HEK293 (cell line): ENCODE measurements around the gene CD3G.

Experiments
- CTCF ChIA-PET: fragments of 350-600 bp; formaldehyde crosslinking; extraction: SDS; loops from one replicate; lab custom pipeline; 2021; ENCODE audit warnings: antibody characterized with exemption; lab: Yijun Ruan, JAX
- POLR2A ChIA-PET: fragments of 300-600 bp; formaldehyde crosslinking; extraction: SDS; loops from one replicate; lab custom pipeline; 2020; ENCODE audit warnings: antibody characterized with exemption, inconsistent platforms; lab: Yijun Ruan, JAX
- H3K27ac ChIP-seq: fragments of 200-500 bp; sonication (Bioruptor generic); 2 replicates; pipeline ENCODE4 v1.5.1; 2014; ENCODE audit warnings: low read depth, low read length, control low read depth, inconsistent platforms; ENCODE audit errors: extremely low read depth
- H3K36me3 ChIP-seq, 2 experiments: fragments of 200-500 bp in 1 of 2; sonication (Bioruptor generic) in 1 of 2; 1 replicate in 1 of 2; 2 replicates in 1 of 2; pipeline ENCODE4 v1.5.1; 2014 to 2017; ENCODE audit warnings: inconsistent platforms in 2 of 2, low read length in 2 of 2; ENCODE audit not compliant: control insufficient read depth in 2 of 2, insufficient read depth in 1 of 2
- H3K4me1 ChIP-seq: fragments of 200-500 bp; sonication (Bioruptor generic); 2 replicates; pipeline ENCODE4 v1.5.1; 2014; ENCODE audit warnings: mild to moderate bottlenecking, low read length, inconsistent platforms; ENCODE audit not compliant: control insufficient read depth, insufficient read depth
- H3K4me3 ChIP-seq: 2 replicates; pipeline ENCODE4 v1.5.1; 2011; ENCODE audit warnings: low read depth, mild to moderate bottlenecking, control low read depth, low read length, moderate library complexity
- H3K9me3 ChIP-seq: fragments of 200-500 bp; sonication (Bioruptor generic); 2 replicates; pipeline ENCODE4 v1.5.1; 2014; ENCODE audit warnings: low read depth, low read length, inconsistent platforms; ENCODE audit not compliant: control insufficient read depth, insufficient read depth
- FEZF1 ChIP-seq: fragments of 450-650 bp; formaldehyde crosslinking; IDR thresholded peaks from 2 replicates; pipeline ENCODE4 v1.5.1; 2016; ENCODE audit warnings: missing biosample characterization, missing genetic modification characterization
- GFI1B ChIP-seq: fragments of 450-650 bp; formaldehyde crosslinking; IDR thresholded peaks from 2 replicates; pipeline ENCODE4 v1.5.1; 2016; ENCODE audit warnings: missing biosample characterization, missing genetic modification characterization
- GLI2 ChIP-seq: fragments of 450-650 bp; formaldehyde crosslinking; IDR thresholded peaks from 2 replicates; pipeline ENCODE4; 2017; ENCODE audit warnings: missing biosample characterization, missing genetic modification characterization, low read depth, borderline replicate concordance
- HIC1 ChIP-seq: fragments of 450-650 bp; formaldehyde crosslinking; IDR thresholded peaks from 2 replicates; pipeline ENCODE4 v1.5.1; 2016; ENCODE audit warnings: missing biosample characterization, missing genetic modification characterization
- OSR2 ChIP-seq: fragments of 450-650 bp; formaldehyde crosslinking; IDR thresholded peaks from 2 replicates; pipeline ENCODE4 v1.5.1; 2016; ENCODE audit warnings: missing biosample characterization, missing genetic modification characterization
- SCRT2 ChIP-seq: fragments of 450-650 bp; formaldehyde crosslinking; IDR thresholded peaks from 2 replicates; pipeline ENCODE4 v1.5.1; 2016; ENCODE audit warnings: missing biosample characterization, missing genetic modification characterization
- TRIM28 ChIP-seq: IDR thresholded peaks from 2 replicates; pipeline ENCODE4 v1.6.1; 2011; ENCODE audit warnings: low read length, control low read depth, borderline replicate concordance
- ZBTB17 ChIP-seq: fragments of 450-650 bp; formaldehyde crosslinking; IDR thresholded peaks from 2 replicates; pipeline ENCODE4 v1.5.1; 2016; ENCODE audit warnings: missing biosample characterization, missing genetic modification characterization
- ZIC2 ChIP-seq: fragments of 450-650 bp; formaldehyde crosslinking; IDR thresholded peaks from 2 replicates; pipeline ENCODE4 v1.5.1; 2016; ENCODE audit warnings: missing biosample characterization, missing genetic modification characterization
- ZNF138 ChIP-seq: fragments of 450-650 bp; formaldehyde crosslinking; IDR thresholded peaks from 2 replicates; pipeline ENCODE4 v1.5.1; 2016; ENCODE audit warnings: missing biosample characterization, missing genetic modification characterization, borderline replicate concordance
- ZNF16 ChIP-seq: fragments of 450-650 bp; formaldehyde crosslinking; IDR thresholded peaks from 2 replicates; pipeline ENCODE4 v1.5.1; 2016; ENCODE audit warnings: low read depth, missing biosample characterization, missing genetic modification characterization
- ZNF202 ChIP-seq: fragments of 450-650 bp; formaldehyde crosslinking; IDR thresholded peaks from 2 replicates; pipeline ENCODE4 v1.5.1; 2016; ENCODE audit warnings: missing biosample characterization, missing genetic modification characterization, borderline replicate concordance
- ZNF23 ChIP-seq: fragments of 450-650 bp; formaldehyde crosslinking; IDR thresholded peaks from 2 replicates; pipeline ENCODE4 v1.5.1; 2016; ENCODE audit warnings: missing biosample characterization, missing genetic modification characterization, borderline replicate concordance
- ZNF280D ChIP-seq: fragments of 450-650 bp; formaldehyde crosslinking; IDR thresholded peaks from 2 replicates; pipeline ENCODE4 v1.5.1; 2016; ENCODE audit warnings: missing biosample characterization, missing genetic modification characterization
- ZNF37A ChIP-seq: fragments of 450-650 bp; IDR thresholded peaks from 2 replicates; pipeline ENCODE4 v1.5.1; 2018; ENCODE audit warnings: missing biosample characterization, missing genetic modification characterization
- ZNF433 ChIP-seq: fragments of 450-650 bp; formaldehyde crosslinking; IDR thresholded peaks from 2 replicates; pipeline ENCODE4 v1.5.1; 2016; ENCODE audit warnings: missing biosample characterization, missing genetic modification characterization, low read depth
- ZNF529 ChIP-seq: fragments of 450-650 bp; formaldehyde crosslinking; IDR thresholded peaks from 2 replicates; pipeline ENCODE4 v1.5.1; 2017; ENCODE audit warnings: missing genetic modification characterization, missing biosample characterization; ENCODE audit not compliant: insufficient replicate concordance
- ZNF610 ChIP-seq: fragments of 450-650 bp; formaldehyde crosslinking; IDR thresholded peaks from 2 replicates; pipeline ENCODE4 v1.5.1; 2016; ENCODE audit warnings: missing biosample characterization, missing genetic modification characterization, borderline replicate concordance
- ZNF629 ChIP-seq: fragments of 450-650 bp; formaldehyde crosslinking; IDR thresholded peaks from 2 replicates; pipeline ENCODE4 v1.5.1; 2017; ENCODE audit warnings: missing biosample characterization, missing genetic modification characterization
- ZNF776 ChIP-seq: fragments of 450-650 bp; formaldehyde crosslinking; IDR thresholded peaks from 2 replicates; pipeline ENCODE4 v1.5.0; 2017; ENCODE audit warnings: missing biosample characterization, missing genetic modification characterization, borderline replicate concordance
- ZNF777 ChIP-seq: fragments of 450-650 bp; formaldehyde crosslinking; IDR thresholded peaks from 2 replicates; pipeline ENCODE4 v1.5.1; 2017; ENCODE audit warnings: missing biosample characterization, missing genetic modification characterization, borderline replicate concordance

The CD3G gene

GRCh38 chr11:118342503-118343161 is 1.5 kb upstream of the CD3G start, which contains the start of gene CD3D (continued):
- TF ChIP-seq ZNF16 (no peak), ZNF433 (tag by site-specific recombination) (no peak), ZBTB17 (tag by site-specific recombination) (no peak), ZNF776 (tag by site-specific recombination) (no peak), FEZF1 (tag by site-specific recombination) (no peak), ZNF37A (tag by site-specific recombination) (no peak), ZNF777 (tag by site-specific recombination) (no peak), GLI2 (tag by site-specific recombination) (no peak)

- Histone ChIP-seq H3K9me3 (no peaks in the 10 kb centered on the region), H3K4me3 (no peak overlapping the region), H3K36me3 (no peaks in the 10 kb centered on the region), H3K4me1 (no peaks in the 10 kb centered on the region), H3K27ac (no peak overlapping the region)
- CTCF ChIA-PET = no interaction called here
- TF ChIP-seq ZNF280D (tag by site-specific recombination) (no peak), GFI1B (no peak), OSR2 (tag by site-specific recombination) (no peak), TRIM28 (no peak), ZNF138 (tag by site-specific recombination) (no peak), ZNF202 (tag by site-specific recombination) (no peak), ZNF610 (tag by site-specific recombination) (no peak), SCRT2 (no peak), ZIC2 (tag by site-specific recombination) (no peak), ZNF529 (tag by site-specific recombination) (no peak), ZNF629 (tag by site-specific recombination) (no peak), HIC1 (tag by site-specific recombination) (no peak), ZNF23 (tag by site-specific recombination) (no peak)
- POLR2A ChIA-PET = no interaction called here
These were observed 896 bp upstream of the CD3G start for GRCh38 chr11:118343248-118343647.
